HL-60 (cell line): ENCODE measurements around the gene MSH2.

ENCODE experiments used
- DNase-seq, 2 experiments: peaks; one replicate each; pipeline ENCODE4 v3.0.0-alpha.2; 2010 to 2020; ENCODE audit warnings: low read depth in 1 of 2, low spot score in 1 of 2
- H3K27ac ChIP-seq: fragments of 250-450 bp; sonication (Bioruptor Pico); replicated peaks from 2 replicates; pipeline ENCODE4 v1.5.1; 2020; ENCODE audit warnings: mild to moderate bottlenecking, moderate library complexity
- H3K27me3 ChIP-seq: fragments of 250-450 bp; sonication (Bioruptor Pico); 2 replicates; pipeline ENCODE4 v1.5.1; 2021; ENCODE audit warnings: mild to moderate bottlenecking, moderate library complexity; ENCODE audit not compliant: insufficient read depth, poor library complexity, severe bottlenecking
- H3K4me3 ChIP-seq: replicated peaks from 2 replicates; pipeline ENCODE4 v1.5.1; 2011; ENCODE audit warnings: mild to moderate bottlenecking, control low read depth, low read length; ENCODE audit not compliant: insufficient read depth
- CTCF ChIP-seq: IDR thresholded peaks from one replicate; pipeline ENCODE4 v1.5.1; 2011; ENCODE audit warnings: low read length, control low read depth, inconsistent platforms; ENCODE audit not compliant: insufficient read depth
- GABPA ChIP-seq: IDR thresholded peaks from 2 replicates; pipeline ENCODE4 v1.6.1; 2012; ENCODE audit warnings: low read depth
- POLR2AphosphoS5 ChIP-seq: IDR thresholded peaks from 2 replicates; pipeline ENCODE4 v1.6.1; 2012; ENCODE audit warnings: low read depth
- REST ChIP-seq: IDR thresholded peaks from 2 replicates; pipeline ENCODE4 v1.6.1; 2012; ENCODE audit warnings: low read depth; ENCODE audit not compliant: insufficient replicate concordance
- SPI1 ChIP-seq: IDR thresholded peaks from 2 replicates; pipeline ENCODE4 v1.6.1; 2012; ENCODE audit warnings: low read depth, mild to moderate bottlenecking, borderline replicate concordance

The MSH2 gene

GRCh38 chr2:47373747-47374146 lies 29.2 kb upstream of the MSH2 start:
- Histone ChIP-seq H3K27me3 (peaks cover 7% of the 10 kb centered on the region), H3K4me3 (no peak overlapping the region), H3K27ac (no peak overlapping the region)
- DNase-seq, result no peak
- no peak for TF ChIP-seq GABPA
- no peak for TF ChIP-seq POLR2AphosphoS5
- no peak for TF ChIP-seq CTCF
- TF ChIP-seq REST, result no peak
- no peak for TF ChIP-seq SPI1

DNA sequence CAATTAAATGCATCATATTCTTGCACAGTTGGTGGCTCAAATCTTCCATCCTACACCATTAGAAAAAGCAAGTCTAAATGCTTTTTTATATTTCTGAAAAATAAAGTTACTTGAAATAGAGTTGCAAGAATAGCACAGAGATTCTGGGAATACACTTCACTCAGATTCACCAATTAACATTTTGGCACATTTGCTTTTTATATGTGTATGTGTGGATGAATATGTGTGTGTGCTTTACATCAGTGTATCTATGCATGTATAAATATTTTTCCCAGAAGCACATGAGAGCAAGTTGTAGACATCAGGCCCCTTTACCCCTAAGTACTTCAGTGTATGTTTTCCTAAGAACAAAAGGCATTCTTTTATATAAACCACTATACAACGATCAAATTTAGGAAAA lies 27.6 kb upstream of the MSH2 start:
- no peak overlapping the region for H3K27ac ChIP-seq
- TF ChIP-seq POLR2AphosphoS5, result no peak
- no peak for TF ChIP-seq REST
- TF ChIP-seq CTCF, result no peak
- no peak for TF ChIP-seq SPI1
- no peak for TF ChIP-seq GABPA
- H3K4me3 ChIP-seq, result no peak overlapping the region
- no peak for DNase-seq
- H3K27me3 ChIP-seq, result peaks cover 4% of the 10 kb centered on the region

DNA sequence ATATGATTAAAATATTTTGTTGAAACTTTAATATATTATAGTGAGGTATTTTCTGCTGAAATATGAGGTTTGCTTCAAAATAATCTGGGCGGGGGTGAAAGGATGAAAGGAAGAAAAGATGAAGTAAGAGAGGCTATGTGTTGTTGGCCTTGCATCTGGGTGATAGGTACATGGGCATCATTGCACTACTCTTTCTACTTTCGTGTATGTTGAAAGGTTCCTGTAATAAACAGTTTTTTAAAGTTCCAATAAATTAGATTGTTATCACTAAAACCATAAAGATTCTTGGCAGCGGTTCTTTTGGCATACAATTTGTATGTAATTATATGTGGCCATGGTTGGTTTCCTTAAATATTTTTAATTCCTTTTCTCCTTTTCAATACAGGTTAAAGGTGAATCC lies 23.6 kb upstream of the MSH2 start:
- no peaks in the 10 kb centered on the region for H3K27me3 ChIP-seq
- TF ChIP-seq POLR2AphosphoS5 (no peak), GABPA (no peak), REST (no peak), SPI1 (no peak), CTCF (no peak)
- no peak overlapping the region for H3K27ac ChIP-seq
- no peak overlapping the region for H3K4me3 ChIP-seq
- DNase-seq, result no peak
